K562 (cell line): ENCODE results near the gene NAA40. TPM values are rescaled to one million over a fixed set of nuclear protein-coding genes. Genes with fewer than 3 reads are reported as not detected.

Experiments used
- CCNT2 ChIP-seq: IDR thresholded peaks from 2 replicates; pipeline ENCODE4 v1.6.1; 2011; ENCODE audit warnings: borderline replicate concordance, low read depth, mild to moderate bottlenecking, moderate library complexity, mixed read lengths, low read length; ENCODE audit not compliant: insufficient read length; ENCODE audit errors: extremely low read depth
- CSDE1 ChIP-seq, 2 experiments: fragments of 450-650 bp; IDR thresholded peaks; 2 replicates each; pipeline ENCODE4 v1.6.1; 2016; ENCODE audit warnings: mild to moderate bottlenecking in 1 of 2
- E2F1 ChIP-seq: sonication (generic); formaldehyde crosslinking; IDR thresholded peaks from 2 replicates; pipeline ENCODE4 v1.8.1; 2023; ENCODE audit warnings: mild to moderate bottlenecking, missing genetic modification reagents, moderate library complexity
- HNRNPL ChIP-seq: fragments of 200-400 bp; formaldehyde crosslinking; IDR thresholded peaks from 2 replicates; pipeline ENCODE4 v1.6.1; 2017; ENCODE audit warnings: low read depth, mild to moderate bottlenecking, low read length
- RB1 ChIP-seq: fragments of 450-650 bp; IDR thresholded peaks from 2 replicates; pipeline ENCODE4 v1.6.1; 2017; ENCODE audit warnings: low read depth, mild to moderate bottlenecking
- TAF15 ChIP-seq: fragments of 200-400 bp; formaldehyde crosslinking; IDR thresholded peaks from 2 replicates; pipeline ENCODE4 v1.6.1; 2017; ENCODE audit warnings: mild to moderate bottlenecking, low read depth, low read length, moderate library complexity
- TARDBP ChIP-seq: fragments of 450-650 bp; IDR thresholded peaks from 2 replicates; pipeline ENCODE4 v1.6.1; 2016
- TFAP4 ChIP-seq: sonication (generic); formaldehyde crosslinking; IDR thresholded peaks from 2 replicates; pipeline ENCODE4 v1.8.0; 2022; ENCODE audit warnings: missing genetic modification reagents, mild to moderate bottlenecking, moderate library complexity, borderline replicate concordance
- VEZF1 ChIP-seq: fragments of 200-800 bp; sonication (Bioruptor generic); IDR thresholded peaks from 2 replicates; pipeline ENCODE4 v1.6.1; 2017; ENCODE audit warnings: missing genetic modification characterization, missing compliant biosample characterization
- ZKSCAN8 ChIP-seq: fragments of 200-800 bp; sonication (Bioruptor generic); IDR thresholded peaks from 2 replicates; pipeline ENCODE4 v1.6.1; 2016; ENCODE audit warnings: missing genetic modification characterization, missing compliant biosample characterization
- ZNF224 ChIP-seq: sonication (generic); formaldehyde crosslinking; IDR thresholded peaks from 2 replicates; pipeline ENCODE4 v1.8.0; 2022; ENCODE audit warnings: mild to moderate bottlenecking, missing genetic modification reagents
- ZNF24 ChIP-seq: fragments of 450-650 bp; IDR thresholded peaks from 2 replicates; pipeline ENCODE4 v1.6.1; 2016
- polyA plus RNA-seq, 8 experiments: library from polyadenylated mRNA; depleted of rRNA in 4 of 8; stranded (reverse) in 5 of 8; unstranded in 3 of 8; fragments of >200 nt; fragmentation: Nextera tagmentation in 2 of 8; fragmentation: Illumina TruSeq in 1 of 8; extraction: Ambion mirVana in 2 of 8; extraction: Trizol in 1 of 8; gene quantifications; 2 replicates each; pipeline versions ENCODE4 v1.2.1 to v1.2.3, GENCODE V29; 2011 to 2014; ENCODE audit warnings: inconsistent platforms in 1 of 8, missing spikeins in 1 of 8
- total RNA-seq, 7 experiments: library from RNA; depleted of rRNA in 6 of 7; stranded (reverse); fragments of >200 nt in 6 of 7; fragmentation: Illumina TruSeq in 2 of 7; extraction: Trizol in 2 of 7; gene quantifications; 2 replicates each; pipeline versions ENCODE4 v1.2.1 to v1.2.3, GENCODE V29; 2011 to 2021; ENCODE audit warnings: low replicate concordance in 1 of 7
- TF ChIP-seq, protein P1 (sequence below), 3 experiments: fragments of 200-800 bp in 1 of 3; sonication (Bioruptor generic) in 1 of 3; sonication (generic) in 1 of 3; formaldehyde crosslinking in 1 of 3; IDR thresholded peaks; 2 replicates each; pipeline versions ENCODE4 v1.6.1 to v1.8.0; 2016 to 2022; ENCODE audit warnings: mild to moderate bottlenecking in 2 of 3, missing compliant biosample characterization in 2 of 3, missing genetic modification characterization in 2 of 3, missing genetic modification reagents in 1 of 3
- TF ChIP-seq, protein P2 (sequence below): sonication (generic); formaldehyde crosslinking; IDR thresholded peaks from 2 replicates; pipeline ENCODE4 v1.9.0; 2022; ENCODE audit warnings: mild to moderate bottlenecking, missing genetic modification reagents
- TF ChIP-seq, protein P3 (sequence below): fragments of 450-650 bp; IDR thresholded peaks from 2 replicates; pipeline ENCODE4 v1.6.1; 2016; ENCODE audit warnings: borderline replicate concordance
- TF ChIP-seq, protein P4 (sequence below), 2 experiments: IDR thresholded peaks; 2 replicates each; pipeline ENCODE4 v1.6.1; 2011; ENCODE audit warnings: borderline replicate concordance in 1 of 2, control low read depth in 1 of 2, low read depth in 1 of 2, low read length in 1 of 2, mild to moderate bottlenecking in 1 of 2, mixed read lengths in 1 of 2, moderate library complexity in 1 of 2; ENCODE audit not compliant: insufficient read depth in 1 of 2, insufficient read length in 1 of 2, poor library complexity in 1 of 2, severe bottlenecking in 1 of 2; ENCODE audit errors: extremely low read depth in 1 of 2

The NAA40 gene
- total and polyA plus RNA-seq, 9 of the 15 experiments (the other 6 are each of a cell fraction or from before 2014, with no cell fraction given): 6.2 to 39.0 (median 23.1) TPM

DNA sequence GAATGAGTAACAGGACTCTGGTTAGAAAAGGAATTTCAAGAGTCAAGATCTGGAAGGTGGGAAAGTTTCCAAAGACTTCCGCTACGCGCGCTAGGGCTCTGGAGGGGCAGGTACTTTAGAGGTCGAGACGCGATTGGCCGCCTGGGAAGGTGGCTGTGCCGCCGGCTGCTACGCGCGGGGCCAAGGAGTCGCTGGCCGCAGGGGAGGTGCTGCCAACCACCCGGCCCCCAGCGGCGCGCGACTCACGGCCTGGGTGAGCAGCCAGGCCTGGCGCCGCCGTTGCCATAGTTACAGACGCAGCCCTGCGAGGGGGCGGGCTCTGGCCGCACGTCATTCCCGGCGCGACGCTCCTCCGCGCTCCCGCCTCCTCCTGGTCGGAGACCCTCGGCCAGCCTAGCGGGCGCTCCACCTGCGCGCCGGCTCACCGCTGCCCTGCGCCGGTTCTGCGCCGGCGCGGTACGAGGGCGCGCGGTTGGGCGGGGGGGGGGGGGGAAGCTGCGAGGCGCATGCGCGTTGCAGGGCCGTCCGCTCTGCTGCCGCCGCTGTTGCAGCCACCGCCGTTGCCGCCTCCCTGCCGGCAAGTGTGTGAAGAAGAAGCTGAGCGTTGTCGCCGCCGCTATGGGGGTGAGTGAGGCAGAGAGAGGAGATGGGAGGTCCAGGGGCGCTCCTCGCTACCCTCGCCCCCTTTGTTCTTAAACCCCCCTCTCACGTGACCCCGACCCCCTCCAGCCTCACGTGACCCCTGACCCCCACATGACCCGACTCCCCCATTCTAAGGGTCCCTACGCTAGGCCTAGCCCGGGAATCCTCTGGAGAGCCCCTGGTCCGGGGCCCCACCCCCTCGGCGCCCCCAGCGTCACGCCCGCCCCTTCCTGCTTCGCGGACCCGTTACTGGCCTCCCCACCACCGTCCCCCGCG lies at the start of gene NAA40 (continued):
- peak; percentile 100 for TF ChIP-seq VEZF1
- TF ChIP-seq E2F1 (CRISPR knock-in tag): peak; percentile 80
- TF ChIP-seq TAF15: no peak
- peak; percentile 87 for TF ChIP-seq TFAP4 (CRISPR knock-in tag)
- TF ChIP-seq, protein P1, sequence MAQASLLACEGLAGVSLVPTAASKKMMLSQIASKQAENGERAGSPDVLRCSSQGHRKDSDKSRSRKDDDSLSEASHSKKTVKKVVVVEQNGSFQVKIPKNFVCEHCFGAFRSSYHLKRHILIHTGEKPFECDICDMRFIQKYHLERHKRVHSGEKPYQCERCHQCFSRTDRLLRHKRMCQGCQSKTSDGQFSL (CRISPR knock-in tag; IDR thresholded peaks at IDR 0.05): peak; percentile 92
- TF ChIP-seq, protein P1 (tag; IDR thresholded peaks at IDR 0.05): peak in 1 of 2 experiments; percentile 97; a peak in 2 of 4 replicates
- TF ChIP-seq, protein P2, sequence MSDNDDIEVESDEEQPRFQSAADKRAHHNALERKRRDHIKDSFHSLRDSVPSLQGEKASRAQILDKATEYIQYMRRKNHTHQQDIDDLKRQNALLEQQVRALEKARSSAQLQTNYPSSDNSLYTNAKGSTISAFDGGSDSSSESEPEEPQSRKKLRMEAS (CRISPR knock-in tag): peak; percentile 72
- TF ChIP-seq ZNF24: 0 out of 2 replicates have a peak, but pooled peaks have one; percentile 47
- peak; percentile 74 for TF ChIP-seq CCNT2
- peak; percentile 39; the same call in 1 of the 2 replicates for TF ChIP-seq ZNF224 (CRISPR knock-in tag)
- TF ChIP-seq TARDBP: no peak
- TF ChIP-seq CSDE1 (IDR thresholded peaks at IDR 0.05): peak in 1 of 2 experiments; percentile 97; a peak in 2 of 4 replicates
- TF ChIP-seq RB1: peak; percentile 90; the same call in 1 of the 2 replicates
- TF ChIP-seq ZKSCAN8: no peak
- peak; percentile 88 for TF ChIP-seq HNRNPL
- TF ChIP-seq, protein P3, sequence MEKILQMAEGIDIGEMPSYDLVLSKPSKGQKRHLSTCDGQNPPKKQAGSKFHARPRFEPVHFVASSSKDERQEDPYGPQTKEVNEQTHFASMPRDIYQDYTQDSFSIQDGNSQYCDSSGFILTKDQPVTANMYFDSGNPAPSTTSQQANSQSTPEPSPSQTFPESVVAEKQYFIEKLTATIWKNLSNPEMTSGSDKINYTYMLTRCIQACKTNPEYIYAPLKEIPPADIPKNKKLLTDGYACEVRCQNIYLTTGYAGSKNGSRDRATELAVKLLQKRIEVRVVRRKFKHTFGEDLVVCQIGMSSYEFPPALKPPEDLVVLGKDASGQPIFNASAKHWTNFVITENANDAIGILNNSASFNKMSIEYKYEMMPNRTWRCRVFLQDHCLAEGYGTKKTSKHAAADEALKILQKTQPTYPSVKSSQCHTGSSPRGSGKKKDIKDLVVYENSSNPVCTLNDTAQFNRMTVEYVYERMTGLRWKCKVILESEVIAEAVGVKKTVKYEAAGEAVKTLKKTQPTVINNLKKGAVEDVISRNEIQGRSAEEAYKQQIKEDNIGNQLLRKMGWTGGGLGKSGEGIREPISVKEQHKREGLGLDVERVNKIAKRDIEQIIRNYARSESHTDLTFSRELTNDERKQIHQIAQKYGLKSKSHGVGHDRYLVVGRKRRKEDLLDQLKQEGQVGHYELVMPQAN: peak; percentile 90; the same call in 1 of the 2 replicates
- TF ChIP-seq, protein P4, sequence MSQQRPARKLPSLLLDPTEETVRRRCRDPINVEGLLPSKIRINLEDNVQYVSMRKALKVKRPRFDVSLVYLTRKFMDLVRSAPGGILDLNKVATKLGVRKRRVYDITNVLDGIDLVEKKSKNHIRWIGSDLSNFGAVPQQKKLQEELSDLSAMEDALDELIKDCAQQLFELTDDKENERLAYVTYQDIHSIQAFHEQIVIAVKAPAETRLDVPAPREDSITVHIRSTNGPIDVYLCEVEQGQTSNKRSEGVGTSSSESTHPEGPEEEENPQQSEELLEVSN (IDR thresholded peaks at IDR 0.05; ENCODE audit: borderline replicate concordance in 1 of 2, extremely low read depth in 1 of 2, insufficient read depth in 1 of 2, insufficient read length in 1 of 2, low read depth in 1 of 2, low read length in 1 of 2, poor library complexity in 1 of 2, severe bottlenecking in 1 of 2): peak; percentile 43 to 78
